GM12878 (cell line): ENCODE measurements around the gene NCKAP5L.

ENCODE experiments used
- ASH2L ChIP-seq: fragments of 300-600, 200-600 bp; sonication (generic); IDR thresholded peaks from 2 replicates; pipeline ENCODE4 v1.6.1; 2017; ENCODE audit warnings: low read depth, mild to moderate bottlenecking, borderline replicate concordance
- CEBPB ChIP-seq, 2 experiments: fragments of 150-350 bp in 1 of 2; IDR thresholded peaks; 2 replicates each; pipeline ENCODE4 v1.6.1; 2012 to 2014; ENCODE audit warnings: low read depth in 2 of 2, low read length in 2 of 2, borderline replicate concordance in 1 of 2, inconsistent platforms in 1 of 2

GRCh38 chr12:49875115-49875720 is 47.0 kb upstream of the NCKAP5L start:
- TF ChIP-seq CEBPB (IDR thresholded peaks at IDR 0.05; ENCODE audit: borderline replicate concordance in 1 of 2, low read depth in 2 of 2, low read length in 2 of 2): no peak
- no peak for TF ChIP-seq ASH2L
